Endometrium (tissue), 2 donors: ENCODE results near the gene RNF19B.

Experiments used
- FAIRE-seq: peaks from 2 replicates; lab custom pipeline; 2012; peaks lifted over from hg19 to GRCh38; lab: Jason Lieb, UNC
- donor health status: control.
- donor health status: control.

Gene RNF19B

DNA sequence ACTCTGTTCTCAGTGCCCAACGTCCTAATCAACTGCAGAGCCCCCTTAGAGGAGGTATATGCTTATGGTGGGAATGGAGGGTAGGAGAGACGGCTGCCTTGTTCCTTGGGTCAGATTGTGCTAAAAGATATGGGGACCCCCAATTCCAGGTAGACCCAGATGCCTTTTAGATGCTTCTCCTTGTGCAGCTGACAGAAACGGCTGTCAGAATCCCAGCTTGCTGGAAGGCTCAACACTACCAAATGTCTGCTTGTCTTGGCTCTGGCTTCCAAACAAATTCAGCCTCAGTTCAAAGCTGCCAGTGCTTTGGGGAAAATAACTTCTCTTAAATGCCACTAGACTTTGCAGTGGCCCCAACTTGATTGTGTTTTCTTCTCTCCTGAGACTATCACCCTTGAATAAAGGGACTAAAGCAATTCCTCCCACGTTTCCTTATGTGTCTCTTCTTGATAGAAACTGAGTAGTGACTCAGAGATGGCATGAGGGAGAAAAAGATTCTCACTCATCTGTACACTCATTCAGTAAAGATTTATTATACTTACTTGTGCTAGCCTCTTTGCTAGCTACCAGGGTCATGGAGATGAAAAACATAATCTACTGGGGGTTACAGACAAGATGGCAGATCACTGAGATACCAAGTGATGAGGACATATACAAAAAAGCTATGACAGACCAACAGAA lies 3.4 kb upstream of the RNF19B start:
- no peak for FAIRE-seq

GRCh38 chr1:32966900-32967299 lies 2.3 kb upstream of the RNF19B start:
- no peak for FAIRE-seq

DNA sequence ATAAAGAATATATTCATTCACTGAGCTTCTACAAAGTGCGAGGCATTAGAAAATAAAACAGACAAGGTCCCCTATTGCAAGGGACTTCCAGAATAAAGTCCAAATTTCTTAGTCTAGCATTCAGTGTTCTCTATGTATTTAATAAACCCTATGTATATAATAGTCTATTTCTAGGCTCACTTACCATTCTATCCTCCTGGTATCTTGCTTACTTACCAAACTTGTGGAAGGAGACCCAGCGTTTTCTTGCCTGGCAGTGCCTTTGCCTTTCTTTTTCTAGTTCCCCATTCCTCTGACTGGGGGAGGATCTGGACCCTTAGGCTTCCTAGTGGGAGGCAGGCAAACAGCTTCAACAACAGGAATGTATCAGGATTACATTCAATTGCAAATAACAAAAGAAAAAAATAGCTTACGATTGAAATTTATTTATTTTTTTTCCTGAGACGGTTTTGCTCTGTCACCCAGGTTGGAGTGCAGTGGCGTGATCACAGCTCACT lies 690 bp upstream of the RNF19B start:
- FAIRE-seq, result no peak

DNA sequence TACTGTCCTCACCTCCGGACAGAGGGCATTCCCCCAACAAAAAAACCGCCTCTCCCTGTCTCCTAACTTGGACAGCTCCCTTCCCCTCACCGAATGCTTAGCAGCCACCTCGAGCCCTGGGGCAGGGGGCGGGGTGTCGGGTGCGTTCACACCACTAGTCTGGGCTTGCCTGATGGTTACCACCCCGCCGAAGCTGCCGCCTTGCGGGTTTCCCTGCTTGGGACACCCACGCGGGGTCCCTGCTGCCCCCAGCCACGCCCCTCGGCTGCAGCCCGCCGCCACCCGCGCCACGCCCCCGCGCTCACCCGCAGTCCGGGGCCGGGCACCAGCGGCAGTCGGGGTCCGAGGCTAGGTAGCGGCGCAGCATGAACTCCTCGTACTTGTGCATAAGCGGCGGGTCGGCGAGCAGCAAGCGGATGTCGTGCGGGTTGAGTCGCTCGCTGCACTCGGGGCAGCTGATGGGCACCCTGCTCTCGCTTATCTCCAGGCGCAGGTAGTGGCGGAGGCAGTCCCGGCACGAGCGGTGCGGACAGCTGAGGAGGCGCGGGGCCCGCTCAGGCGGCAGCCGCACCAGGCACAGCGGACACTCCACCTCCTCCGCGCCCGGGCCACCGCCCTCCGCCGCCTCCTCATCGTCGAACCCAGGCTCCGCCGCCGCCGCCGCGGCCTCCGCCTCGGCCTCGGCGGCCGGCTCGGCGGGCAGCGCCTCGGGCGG lies 706 bp downstream of the RNF19B start:
- no peak for FAIRE-seq

DNA sequence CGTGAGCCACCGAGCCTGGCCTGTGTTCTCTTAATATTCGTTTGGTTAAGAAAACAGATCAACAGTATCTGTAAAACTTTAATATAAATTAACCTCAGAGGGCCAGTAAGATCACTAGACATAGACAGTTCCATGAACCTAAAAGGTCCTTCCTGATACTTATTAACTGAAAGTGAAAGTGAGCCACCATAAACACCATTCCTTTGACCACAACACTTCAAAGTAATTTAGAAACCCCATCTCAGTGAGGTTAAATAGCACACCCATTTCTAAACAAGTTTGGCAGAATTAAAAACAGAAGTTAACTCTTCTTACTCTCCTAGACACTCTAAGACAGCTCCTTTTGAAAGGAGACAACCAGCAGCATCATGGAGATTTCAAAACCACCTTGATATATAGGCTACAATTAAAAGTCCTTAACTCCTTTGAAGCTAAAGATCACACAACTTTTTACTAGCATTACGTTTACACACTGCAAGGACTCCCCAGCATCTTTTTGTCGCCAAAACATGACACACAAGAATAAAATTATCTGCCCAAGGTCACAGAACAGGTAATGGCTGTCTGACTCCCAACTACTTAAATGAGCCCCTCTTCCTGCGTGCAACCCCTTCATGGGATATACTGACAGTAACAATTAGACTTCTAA lies 2.2 kb downstream of the RNF19B start:
- no peak for FAIRE-seq

DNA sequence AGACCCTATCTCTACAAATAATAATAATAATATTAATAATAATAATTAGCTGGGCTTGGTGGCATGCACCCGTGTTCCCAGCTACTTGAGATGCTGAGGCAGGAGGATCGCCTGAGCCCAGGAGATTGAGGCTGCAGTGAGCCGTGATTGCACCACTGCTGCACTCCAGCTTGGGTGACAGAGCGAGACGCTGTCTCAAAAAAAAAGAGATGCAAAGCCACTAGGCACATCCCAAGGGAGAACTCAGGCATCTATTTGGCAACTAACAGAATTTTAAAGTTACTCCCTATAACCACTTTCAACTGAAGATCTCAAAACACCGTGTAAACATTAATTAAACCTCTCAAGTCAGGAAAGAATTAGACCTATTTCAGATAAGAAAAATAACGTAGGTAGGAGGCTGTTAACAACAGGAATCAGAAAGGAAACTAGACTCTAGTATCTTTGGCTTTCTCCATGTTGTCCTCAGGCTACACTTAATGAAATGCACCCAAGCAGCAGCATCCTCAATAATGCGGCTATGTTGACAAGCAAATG lies 3.7 kb downstream of the RNF19B start:
- no peak for FAIRE-seq

GRCh38 chr1:32960342-32960741 lies 4.3 kb downstream of the RNF19B start:
- FAIRE-seq, result no peak

GRCh38 chr1:32958827-32959226 lies 5.8 kb downstream of the RNF19B start:
- FAIRE-seq, result no peak

- no peak for FAIRE-seq
Observed at GRCh38 chr1:32957017-32957416, 7.6 kb downstream of the RNF19B start.

DNA sequence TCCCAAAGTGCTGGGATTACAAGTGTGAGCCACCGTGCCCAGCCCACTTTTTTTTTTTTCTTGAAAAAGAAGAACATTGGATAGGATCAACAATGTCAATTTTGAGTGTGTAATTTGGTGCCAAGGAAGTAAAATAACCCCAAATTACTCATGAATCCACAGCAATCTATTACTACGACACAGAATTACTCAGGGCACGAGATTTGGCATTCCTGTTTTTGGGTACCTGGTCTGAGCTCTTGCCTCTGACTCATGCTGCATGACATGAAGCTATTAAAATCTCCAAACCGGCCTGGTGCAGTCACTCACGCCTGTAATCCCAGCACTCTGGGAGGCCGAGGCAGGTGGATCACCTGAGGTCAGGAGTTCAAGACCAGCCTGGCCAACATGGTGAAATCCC lies 10.4 kb downstream of the RNF19B start:
- FAIRE-seq, result no peak

DNA sequence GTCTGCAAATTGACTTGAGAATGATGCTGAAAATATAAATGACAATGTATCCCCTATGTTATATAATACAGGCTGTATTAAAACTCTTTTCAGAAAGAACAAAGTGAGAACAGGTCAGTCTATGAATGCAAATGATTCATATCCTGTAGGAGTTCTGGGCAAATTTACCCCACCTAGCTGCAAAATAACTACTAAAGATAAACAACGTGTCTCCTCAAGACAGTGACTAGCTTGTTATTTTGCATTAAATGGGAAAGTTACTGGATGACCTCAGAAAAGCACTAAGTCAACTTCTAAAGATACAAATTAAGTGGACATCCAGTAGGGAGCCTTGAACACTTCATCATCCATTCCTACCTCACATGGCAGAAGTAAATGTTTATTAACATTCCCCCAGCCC lies 11.1 kb downstream of the RNF19B start:
- no peak for FAIRE-seq

- FAIRE-seq, result no peak
Observed at GRCh38 chr1:32949519-32949918, 15.1 kb downstream of the RNF19B start.

- FAIRE-seq, result no peak
Observed at GRCh38 chr1:32948905-32949304, 15.7 kb downstream of the RNF19B start.

- FAIRE-seq, result no peak
Observed at GRCh38 chr1:32948390-32948722, 16.3 kb downstream of the RNF19B start.

DNA sequence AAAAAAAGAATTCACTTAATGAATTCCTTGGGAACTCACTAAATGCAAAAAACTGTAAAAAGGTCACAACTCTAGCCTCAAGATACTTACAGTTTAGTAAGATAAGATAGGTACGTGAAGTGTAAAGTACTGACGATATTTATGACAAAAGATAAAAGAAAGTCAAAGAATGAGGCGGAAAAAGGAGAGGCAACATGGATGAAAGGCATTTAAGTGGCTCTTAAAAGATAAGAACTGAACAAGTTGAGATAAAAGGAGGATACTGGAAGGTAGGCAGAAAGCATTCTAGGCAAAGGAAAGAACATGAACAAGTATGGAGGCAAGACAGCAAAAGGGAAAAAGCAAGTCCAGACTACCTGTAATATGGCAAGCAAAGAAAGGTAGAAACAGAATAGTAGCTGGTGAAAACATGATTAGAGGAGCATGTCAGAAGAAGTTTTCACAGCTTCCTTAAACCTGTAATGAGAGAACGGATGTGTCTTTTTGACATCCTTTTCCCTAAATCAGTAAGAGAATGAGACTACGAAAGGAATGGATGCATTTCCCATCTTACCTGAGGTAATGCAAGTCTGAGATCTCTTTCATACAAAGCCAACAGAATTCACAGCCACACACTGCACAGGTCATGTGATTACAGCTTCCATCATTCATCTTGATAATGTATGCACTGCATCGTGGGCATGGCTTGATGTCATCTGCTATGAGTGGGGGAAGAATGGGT lies 16.8 kb downstream of the RNF19B start:
- FAIRE-seq, result no peak

- no peak for FAIRE-seq
Observed at GRCh38 chr1:32946413-32946812, 18.2 kb downstream of the RNF19B start.

DNA sequence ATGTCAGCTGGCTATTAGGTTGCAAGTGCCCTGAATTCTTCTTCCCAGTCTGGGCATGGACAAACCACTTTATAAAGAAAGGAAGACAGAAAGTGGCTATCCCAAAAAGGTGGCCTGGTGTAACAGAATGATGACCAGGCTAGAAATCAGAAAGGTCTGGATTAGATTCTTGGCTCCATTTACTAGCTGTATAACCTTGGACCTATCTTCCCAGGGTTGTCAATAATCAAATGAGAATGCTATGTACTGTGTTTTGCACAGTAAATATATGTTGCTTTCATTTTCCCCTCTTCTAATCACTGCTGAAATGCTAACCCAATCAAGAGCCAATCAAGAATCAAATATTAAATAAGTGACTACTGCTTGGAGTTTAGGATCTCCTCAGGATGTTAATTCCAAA lies 20.4 kb downstream of the RNF19B start:
- FAIRE-seq, result no peak

DNA sequence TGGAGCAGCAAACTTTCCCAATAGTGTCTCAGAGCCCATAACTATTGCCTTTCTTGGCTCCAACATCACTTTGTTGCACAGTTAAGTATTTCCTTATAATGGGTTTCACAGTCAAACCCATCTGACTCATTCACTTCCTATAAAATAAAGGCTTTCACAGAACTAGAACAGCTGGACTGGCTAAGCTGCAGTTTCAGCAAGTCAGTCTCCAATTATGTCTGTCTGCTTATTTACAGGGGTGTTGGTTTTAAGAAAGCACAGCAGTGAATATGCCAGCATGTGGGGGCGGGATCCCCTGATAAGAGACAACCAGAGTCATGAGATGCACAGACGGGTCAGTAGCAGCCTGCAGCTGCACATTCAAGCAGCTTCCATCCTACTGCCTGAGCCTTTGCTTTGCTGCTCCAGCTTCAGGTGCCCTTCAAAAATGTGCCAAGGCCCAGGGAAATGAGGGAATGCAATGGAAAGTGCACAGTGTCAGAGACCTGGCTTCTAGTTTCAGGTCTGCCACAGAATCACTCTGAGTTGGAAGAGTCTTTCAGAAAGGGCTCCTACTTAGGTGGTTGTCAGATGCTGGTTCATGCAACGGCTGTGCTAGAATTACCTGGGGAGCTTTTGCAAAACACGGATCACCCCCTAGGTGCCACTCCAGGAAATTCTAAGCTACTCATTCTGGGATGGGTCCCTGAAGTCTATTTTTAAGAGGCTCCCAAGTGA lies 24.8 kb downstream of the RNF19B start:
- FAIRE-seq, result no peak

DNA sequence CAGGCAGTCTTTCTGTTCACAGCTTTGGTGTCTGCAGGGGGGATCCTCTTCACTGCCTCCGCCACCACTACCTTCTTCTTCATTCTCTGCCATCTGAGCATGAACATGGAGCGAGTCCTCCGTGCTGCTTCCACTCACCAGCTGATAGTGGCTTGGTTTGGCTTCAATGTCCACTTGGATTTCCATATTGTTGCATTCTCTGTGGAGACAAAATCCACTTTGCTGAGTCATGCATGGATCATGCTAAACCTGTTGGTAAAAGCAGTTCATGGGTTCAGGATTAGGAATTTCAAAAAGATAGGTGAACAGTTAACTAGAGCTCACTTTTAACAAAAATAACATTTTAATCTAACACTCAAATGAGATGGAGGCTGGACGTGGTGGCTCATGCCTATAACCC lies 27.5 kb downstream of the RNF19B start:
- no peak for FAIRE-seq

- no peak for FAIRE-seq
Observed at GRCh38 chr1:32934535-32934934, 30.1 kb downstream of the RNF19B start.

DNA sequence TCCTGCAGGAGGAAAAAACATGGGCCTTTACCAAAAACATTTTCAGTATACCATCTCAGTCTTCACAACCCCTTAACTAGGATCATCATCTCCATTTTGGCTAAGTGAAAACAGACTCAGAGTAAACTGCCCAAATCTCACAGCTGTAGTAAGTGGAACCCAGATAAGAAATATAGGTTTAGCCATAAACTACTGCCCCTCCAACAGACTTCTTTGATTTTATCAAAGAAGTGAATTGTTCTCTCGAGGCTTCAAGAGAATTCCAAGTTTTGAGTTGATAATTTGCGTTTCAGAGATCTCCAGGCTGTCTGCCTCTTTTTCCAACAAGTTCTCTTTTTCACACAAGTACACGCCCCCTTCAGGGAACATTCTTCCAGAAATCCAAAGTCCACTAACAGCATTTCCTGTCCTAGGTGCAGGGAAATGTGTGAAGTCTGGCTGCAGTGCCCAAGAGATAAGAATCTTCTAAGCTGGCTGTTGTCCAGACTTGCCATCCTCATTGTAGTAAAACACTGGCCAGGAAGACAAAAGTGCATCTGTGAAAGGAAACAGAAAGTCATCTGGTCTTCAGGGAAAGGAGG lies 30.8 kb downstream of the RNF19B start:
- no peak for FAIRE-seq

DNA sequence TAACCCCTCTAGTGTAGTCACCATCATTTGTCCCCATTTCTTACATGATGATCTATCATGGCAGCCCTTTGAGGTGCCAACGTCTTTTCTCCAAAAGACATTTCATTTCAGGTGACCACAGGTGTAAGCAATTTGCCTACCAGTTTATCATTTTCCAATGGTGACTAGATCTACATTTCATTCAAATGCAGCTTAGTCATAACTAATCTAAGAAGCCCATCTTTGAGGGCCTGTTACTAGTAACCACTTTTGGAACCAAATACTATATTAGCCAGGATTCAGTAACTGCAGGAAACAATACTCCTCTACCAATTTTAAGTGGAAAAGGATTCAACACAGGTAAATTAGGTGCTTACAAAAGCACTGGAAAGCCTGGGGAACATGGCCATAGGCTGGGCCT lies 32.8 kb downstream of the RNF19B start:
- no peak for FAIRE-seq
